NCI-H345 (cell line): ENCODE results near the gene MPPED2.

Experiments
- DNase-seq: peaks from one replicate; lab custom pipeline; 2025; lab: John Stamatoyannopoulos, UW

Gene MPPED2

DNA sequence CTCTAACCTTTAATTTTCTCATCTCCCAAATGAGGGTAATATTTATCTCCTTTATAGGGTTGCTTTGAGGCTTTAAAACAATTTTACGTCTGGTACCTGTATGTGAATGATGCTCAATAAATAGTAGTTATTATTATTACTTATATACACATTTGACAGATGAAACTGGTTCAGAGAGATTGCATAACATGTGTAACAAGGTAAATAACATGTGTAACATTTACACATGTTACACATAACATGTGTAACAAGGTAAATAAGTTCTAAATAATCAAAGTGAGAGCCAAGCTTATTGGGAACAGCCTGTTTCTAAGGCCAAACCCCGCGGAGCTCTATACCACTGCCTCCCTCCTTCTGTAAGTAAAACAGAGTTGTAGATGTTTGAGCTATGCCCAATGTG, 100.9 kb downstream of the MPPED2 start:
- no peak for DNase-seq

DNA sequence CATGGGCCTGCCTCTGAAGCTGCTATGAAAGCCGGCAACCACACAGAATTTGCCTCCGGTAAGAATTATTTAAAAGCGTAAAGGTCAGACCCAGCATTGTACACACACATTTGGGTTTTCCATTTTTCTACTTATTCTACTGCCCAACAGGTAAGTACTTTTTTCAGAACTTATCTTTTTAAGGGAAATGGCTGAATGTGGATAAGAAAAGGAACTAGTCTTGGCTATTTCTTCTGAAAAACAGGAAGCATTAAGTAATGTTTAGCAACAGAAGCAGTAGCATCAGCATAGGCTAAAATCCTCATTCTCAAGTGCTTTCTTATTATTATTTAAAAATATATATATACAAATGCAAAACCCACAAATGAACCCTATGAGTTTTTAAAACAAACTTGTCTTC, 103.1 kb downstream of the MPPED2 start:
- DNase-seq = no peak

DNA sequence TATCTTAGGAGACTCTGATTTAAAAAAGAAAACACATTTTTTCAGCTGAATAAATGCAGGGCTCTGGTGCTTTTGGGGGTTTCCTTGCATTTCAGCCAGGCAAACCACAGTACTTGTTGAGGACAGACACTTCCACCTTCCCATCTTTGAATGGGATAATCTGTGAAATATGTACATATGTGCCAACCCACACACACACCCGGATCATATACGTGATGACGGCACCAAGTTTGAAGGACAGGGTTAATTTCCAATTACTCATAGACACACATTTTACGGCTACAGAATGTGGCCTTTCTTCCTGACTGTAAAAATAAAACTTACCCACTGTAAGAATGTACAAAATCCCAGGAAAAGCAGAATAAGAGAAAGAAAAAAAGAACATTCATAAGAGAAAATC, 104.4 kb downstream of the MPPED2 start:
- DNase-seq = no peak

DNA sequence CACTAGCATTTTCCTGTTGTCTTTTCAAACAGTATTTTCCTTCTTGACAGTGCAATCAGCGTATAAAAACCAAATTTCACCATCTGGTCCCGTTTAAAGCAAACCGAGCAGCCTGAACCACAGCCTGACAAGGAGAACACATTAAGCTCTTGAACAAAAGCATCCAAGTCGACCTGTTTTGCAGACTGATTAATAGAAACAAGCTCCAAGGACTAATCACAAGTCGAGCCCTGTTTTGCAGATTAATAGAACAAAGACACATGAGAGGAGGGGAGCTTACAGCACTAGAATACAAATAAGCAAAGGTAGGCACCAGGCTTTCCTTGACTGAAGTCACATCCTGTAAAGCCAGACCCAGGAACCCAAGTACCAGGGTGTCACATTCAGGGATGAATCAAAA, 104.8 kb downstream of the MPPED2 start:
- no peak for DNase-seq

DNA sequence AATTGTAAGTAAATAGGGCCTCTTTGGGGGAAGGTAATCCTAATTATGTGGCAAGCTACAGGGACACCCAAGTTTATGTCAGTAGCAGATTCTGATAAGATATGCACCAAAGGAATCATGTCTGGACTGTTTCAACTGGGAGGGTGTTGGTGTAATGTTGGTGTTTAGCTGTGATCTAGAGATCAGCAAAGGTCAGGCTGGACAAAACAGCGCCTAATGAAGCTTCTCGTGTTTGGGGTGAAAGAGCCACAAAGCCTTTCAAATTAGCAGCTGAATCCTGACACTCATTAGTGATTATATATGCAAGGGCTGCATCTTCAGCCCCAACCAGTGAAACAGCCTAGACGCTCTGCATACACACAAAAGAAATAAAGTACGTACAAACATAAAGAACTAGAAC, 106.3 kb downstream of the MPPED2 start:
- no peak for DNase-seq

DNA sequence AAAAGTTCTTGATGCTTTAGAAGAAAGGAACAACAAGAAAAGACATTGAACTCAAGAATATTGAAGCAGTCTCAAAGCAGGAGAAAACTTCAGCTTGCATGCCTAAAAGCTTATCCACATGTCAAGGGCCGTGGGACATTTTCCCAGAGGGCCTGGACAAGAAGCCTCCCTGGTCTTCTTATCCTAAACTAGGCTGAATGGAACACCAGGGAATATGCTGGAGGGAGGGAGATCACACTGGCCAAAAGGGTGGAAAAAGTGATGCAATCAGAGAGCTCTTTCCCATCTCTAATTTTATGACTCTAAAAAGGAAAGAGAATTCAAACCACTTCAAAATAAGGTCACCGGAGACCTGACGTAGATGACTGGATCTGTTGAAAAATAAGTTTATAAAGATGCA, 107.2 kb downstream of the MPPED2 start:
- DNase-seq = no peak

DNA sequence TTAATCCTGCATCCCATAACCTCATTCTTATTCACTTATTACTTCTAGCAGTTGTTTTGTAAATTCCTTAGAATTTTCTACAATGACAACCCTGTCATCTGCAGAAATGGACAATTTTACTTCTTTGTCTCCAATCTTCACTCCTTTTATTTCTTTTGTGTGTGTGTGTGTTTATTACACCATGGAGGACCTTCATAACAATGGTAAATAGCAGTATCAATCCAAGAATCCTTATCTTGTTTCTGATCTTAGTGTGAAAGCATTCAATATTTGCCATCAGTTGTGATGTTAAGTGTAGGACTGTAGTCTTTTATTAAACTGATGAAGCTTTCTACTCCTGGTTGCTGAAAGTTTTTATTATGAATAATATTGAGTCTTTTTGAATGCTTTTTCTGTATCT, 109.1 kb downstream of the MPPED2 start:
- no peak for DNase-seq

DNA sequence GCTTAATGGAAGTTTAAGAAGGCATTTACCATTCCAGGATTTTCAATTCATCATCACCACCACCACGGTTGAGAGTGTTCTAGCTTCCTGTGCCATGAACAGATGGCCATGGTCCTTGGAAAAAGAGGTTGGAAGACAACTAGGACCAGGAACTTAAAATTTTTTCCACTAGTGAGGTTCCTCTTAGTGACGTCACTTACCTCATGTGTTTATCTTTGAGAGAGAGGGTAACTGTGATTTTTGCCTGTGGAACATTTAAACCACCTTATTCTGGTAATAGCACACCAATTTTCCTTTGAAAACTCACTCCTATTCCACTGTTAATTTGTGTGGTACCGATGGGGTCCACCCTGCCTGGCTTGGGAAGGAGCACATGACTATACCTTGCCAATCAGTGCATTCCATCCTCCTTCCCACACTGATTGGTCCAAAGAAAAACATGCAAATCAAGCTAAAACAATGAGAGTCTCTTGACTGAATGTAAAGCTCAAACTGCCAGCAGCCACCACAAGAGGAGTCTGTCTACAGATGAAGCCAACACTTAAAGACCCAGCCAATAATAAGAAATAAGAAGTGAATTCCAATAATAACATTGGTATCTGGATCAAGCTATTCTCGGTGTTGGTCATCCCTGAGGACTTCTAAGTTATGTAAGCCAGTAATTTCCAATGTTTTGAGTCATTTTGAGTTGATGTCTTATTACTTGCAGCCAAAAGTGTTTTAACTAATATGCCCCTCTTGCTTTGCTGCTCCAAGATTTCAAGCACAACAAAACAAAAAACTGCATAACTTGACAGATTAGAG, 111.8 kb downstream of the MPPED2 start:
- no peak for DNase-seq

DNA sequence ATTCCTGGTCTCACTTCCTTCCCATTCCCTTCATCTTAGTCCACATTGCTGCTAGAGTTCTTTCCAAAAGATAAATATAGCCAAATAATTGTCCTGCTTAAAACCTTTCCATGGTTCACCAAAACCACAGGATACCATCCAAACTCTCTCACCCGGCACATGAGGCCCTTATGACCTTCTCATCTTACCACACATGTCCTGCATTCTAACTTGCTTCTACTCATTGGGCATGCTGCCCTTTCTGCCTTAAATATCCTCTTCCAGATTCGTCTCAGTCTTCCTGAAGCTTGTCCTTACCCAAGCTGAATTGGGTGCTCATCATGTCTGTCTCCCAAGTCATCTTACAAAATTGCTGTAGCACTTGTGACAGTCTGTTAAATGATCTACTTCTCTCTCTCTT, 114.9 kb downstream of the MPPED2 start:
- no peak for DNase-seq

DNA sequence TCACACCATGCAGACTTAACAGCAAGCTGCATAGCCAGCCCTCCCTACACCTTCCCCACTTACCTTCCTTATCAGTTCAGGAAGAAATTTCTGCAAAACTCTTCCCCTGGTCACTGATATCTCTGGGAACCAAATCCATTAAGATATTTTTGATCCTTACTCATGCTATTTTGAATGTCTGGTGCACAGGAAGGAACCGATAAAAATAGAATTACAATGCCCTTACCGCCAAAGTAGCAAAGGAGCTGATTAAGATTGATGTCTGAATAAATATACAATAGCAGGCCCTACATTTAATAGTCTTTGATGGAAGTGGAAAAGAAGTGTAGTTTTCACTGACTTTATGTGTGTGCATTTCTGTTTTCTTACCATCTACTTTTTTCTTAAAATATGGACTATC, 117.3 kb downstream of the MPPED2 start:
- no peak for DNase-seq

DNA sequence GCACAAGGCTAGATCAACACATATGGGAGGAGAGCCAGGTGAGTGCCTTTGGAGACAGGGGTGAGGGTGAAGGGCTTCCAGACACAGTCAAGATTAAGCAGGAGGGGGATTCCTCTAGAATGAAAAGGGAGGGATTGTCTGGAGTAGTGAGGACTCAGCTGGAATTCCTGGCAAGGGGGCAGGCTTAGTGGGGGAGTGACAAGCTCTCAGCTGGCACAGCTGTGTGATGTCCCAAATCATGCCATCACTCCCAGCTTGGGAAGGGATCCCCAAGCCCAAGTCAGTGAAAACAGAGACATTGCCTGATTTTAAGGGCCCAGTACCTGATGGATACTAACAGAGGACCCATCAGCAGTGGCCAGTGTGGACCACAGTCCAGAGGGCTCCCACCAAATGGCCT, 119.0 kb downstream of the MPPED2 start:
- DNase-seq = no peak

DNA sequence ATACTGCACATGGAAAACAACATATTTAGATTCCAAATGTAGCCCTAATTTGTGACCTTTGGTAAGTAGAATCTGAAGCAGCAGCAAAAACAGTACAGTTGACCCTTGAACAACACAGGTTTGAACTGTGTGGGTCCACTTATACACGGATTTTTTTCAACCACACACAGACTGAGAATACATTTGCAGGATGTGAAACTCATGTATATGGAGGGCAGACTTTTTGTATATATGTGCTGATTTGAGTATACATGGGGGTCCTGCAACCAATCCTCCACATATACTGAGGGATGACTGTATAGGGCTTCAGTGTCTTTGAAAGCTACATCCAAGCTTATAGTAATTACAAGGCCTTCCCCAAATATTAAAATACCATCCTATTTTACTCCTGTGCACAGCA, 120.5 kb downstream of the MPPED2 start:
- DNase-seq = no peak

DNA sequence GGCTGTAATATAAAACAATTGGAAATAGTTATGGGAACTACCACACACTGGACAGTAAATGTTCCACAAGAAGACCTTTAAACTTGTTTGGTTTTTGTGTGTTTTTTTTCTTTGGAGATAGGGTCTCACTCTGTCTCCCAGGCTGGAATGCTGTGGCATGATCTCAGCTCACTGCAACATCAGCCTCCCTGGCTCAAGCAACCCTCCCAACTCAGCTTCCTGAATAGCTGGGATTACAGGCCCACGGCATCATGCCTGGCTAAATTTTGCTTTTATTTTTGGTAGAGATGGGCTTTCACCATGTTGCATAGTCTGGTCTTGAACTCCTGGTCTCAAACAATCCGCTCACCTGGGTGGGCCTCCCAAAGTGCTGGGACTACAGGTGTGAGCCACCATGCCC, 121.0 kb downstream of the MPPED2 start:
- DNase-seq = no peak

DNA sequence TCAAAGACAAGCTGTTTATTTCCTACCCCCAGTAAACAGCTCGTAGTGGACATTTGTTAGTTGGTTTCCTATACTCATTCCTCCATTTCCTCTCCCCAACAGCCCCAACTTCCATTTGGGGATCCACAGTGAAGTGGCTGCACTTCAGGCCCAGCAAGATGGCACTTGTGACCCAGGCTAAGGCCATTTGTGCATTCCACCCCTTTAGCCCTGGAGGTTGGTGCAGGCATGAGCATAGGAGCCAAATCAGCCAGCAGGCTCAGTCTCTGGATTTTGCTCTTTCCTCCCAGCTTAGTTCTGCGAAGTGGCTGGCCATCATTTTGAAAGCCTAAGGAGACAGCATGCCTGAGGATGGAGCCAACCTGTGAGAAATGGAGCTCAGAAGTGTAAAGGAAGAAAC, 122.9 kb downstream of the MPPED2 start:
- no peak for DNase-seq

DNA sequence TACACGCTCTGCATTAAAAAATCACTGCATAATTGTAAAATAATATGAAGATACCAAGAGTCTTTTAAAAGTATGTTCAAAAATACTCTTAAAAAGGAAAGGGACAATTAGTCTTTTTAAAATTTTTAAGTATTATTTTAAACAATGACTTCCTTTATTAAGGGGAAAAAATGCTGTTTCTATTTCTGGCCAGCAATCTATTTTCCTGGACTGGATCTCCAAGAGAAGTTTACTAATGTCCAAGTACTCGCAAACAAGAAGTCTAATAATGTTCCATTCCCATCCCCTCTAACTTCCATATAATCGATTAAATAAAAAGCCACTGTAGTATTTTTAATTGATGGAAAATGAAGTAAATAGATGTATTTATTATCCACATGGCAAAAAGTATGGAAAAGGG, 123.7 kb downstream of the MPPED2 start:
- no peak for DNase-seq

DNA sequence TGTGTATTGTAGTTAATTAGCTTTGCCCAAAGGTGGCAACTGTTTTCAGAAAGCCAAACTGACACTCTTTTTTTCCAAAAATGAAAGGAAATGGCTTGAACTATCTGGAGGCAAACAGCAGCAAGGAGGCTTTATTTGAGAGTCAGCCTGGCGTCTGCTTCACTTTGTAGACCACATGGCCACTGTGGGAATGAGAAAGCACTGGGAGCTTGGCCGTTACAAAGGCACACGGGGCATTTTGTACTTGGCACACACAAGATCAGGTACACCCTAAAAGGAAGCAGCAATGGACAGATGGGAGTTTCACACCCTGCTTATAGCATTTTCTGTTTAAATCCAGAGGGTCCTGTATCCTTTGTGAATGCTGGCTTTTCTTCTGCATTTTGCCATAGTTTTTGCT, 126.3 kb downstream of the MPPED2 start:
- DNase-seq = no peak

DNA sequence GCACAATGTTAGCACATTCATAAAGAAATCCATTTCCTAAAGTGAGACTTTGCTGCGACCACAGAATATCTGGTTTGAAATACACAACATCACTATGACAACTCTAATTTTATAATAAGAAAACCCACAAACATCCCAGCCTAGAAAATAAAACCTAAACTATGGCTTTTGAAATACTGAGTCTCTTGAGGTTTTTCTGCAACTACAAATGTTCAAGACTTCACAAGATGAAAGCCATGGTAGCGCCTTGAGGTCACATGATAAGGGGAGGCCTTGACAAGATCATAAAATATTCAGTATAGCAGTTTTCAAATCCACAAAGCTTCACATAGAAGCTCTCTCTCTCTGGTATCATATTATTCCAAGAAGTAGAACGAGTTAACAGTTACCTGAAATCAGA, 126.8 kb downstream of the MPPED2 start:
- DNase-seq = no peak

DNA sequence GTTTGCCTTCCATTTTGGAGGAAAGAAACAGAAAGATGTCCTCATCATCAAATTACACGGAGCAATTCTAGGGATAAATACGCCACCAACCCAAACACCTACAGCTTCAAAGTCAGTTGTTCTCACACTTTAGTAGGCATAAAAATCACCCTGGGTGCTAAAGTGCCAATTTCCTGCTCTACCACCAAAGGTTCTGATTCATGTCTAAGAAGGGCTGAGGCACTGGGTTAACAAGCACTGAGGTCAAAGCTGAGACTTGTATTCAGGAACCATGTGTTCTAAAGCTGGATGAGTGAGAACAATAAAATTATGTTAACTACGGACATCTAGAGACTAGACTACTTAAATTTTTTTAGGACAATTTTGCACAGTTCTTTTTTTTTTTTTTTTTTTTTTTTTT, 127.6 kb downstream of the MPPED2 start:
- DNase-seq = no peak

DNA sequence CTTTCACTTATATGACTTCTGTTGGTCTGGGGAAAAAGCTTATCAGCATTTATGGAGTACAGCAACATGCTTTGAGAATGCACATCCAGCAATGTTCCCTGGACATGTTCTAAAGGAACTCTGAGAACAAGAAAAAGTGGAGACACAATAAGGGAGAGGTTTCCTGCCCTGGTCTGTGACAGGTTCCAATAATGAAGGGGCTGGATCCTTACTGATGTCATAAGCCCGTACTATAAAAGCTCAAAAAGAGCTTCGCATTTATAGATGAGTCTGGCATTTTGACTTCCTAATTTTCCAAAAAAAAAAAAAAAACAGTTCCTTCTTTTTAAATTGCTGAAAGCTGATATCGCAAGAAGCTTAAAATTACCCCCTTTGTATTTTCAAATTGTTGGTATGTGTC, 129.1 kb downstream of the MPPED2 start:
- no peak for DNase-seq

DNA sequence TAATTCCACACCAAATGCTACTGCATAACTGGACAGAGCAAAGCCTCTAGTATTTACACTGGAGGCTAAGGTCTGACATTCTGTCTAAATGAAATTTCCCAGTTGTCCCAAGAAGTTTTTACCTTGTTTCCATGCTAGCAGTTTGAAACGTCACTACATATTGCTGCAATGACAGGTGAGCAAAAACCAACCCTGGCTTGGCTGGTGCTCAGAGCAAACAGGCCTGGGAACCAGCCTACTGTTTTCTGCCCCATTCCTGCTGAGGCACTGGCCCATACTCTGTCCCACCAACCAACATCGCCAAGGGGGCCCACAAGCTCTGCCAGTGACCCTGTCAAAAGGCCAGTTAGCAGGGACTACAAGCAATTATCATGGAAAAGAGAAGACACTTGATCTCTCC, 131.1 kb downstream of the MPPED2 start:
- no peak for DNase-seq

DNA sequence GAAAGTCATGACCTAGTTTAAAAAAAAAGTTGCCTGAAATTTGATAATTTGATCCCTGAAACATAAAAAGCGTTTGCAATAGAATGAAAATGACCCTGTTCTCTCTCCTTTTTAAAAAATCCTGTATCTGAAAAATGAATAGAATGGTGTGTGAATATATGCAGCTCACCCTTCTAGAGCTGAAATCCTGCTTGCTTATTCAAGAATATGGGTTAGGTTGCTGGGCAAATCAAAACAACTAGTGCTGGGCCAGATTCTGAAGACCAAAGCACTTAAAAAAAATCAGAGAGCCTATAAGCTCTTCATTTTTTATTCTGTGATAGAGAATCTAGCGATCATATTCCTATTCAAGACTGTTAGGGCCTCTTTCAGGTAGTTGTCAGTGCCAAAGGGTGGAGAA, 131.6 kb downstream of the MPPED2 start:
- no peak for DNase-seq

DNA sequence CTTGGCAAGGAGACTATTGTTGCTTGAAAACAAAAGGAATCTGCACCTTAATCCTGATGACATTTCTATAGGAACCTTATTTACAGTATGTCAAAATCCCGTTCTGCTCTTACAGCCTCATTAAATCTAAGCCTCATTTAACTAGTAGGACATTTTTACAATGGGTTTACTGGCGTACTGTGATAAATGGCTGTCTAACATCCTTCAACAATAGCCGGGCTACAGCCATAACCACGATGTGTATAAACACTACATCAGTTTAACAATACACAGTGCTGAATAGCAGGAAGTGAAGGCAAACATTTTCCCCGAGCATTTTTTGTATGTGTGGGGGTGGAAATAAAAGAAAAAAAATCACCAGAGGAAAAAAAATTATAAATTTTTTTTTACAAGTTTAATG, 132.0 kb downstream of the MPPED2 start:
- peak; percentile 1 for DNase-seq

DNA sequence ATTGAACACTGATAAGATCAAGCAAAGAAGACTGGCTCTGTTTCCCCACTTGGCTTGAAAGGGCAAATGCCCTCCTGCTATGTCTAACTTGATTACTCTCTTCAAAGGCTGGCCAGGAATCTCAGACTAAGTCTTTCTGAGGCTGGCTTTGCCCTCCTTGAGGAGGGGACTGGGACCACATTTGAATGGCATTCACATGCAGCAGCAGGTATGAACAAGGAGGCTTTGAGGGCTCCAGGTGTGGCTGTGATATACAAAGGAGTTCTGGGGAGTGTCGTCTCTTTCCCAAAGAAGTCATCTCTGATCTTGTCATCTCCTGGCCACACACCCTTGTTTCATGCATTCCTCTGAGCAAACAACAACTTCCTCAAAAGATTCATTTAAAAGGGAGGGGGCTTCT, 132.4 kb downstream of the MPPED2 start:
- DNase-seq = no peak

DNA sequence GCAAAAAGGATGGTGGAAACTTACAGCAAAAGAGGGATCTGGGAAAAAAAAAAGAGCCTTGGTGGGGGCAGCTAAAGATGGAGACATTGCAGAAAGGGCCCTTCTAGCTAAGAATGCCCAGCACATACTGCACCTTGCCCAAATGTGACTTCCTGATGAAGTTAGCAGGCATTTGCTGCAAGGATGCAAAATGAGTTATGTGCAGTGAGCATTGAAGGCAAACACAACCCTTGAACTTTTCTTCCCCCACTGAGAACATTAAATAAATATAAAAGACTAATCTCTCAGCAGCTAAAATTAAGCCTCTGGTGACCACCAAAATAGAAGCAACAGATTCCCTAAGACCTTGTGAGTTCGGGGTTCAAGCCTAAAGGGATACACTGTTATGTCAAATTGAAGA, 133.3 kb downstream of the MPPED2 start:
- no peak for DNase-seq

DNA sequence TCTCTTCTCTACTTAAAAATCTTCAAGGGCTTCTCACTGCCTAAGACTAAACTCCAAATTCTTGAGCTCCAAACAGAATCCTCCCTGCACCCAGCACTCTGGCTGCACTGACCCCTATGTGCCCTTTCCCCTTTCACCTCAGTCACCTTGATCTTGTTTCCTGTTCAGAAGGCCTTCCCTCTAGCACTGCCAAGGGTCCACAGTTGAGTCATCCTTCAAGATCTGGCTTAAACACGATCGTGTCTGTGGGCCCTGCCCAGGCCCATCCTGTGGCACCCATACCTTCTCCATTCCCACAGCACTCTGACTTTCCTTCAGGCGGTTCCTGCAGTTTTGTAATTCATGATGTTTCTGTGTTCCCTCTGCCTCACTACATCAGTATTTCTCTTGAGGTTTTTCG, 134.0 kb downstream of the MPPED2 start:
- no peak for DNase-seq
